GM19351 (cell line): ENCODE measurements around the gene MT3.
"Not testable (repeated sequence)": the region's sequence is repeated elsewhere in the genome, so short reads cannot be mapped to it uniquely, and the experiment has no call there.

Experiments
- ATAC-seq: cut with Tn5 transposase; IDR thresholded peaks from one replicate; pipeline ENCODE4 v1.9.1; 2021; ENCODE audit warnings: mild to moderate bottlenecking, moderate library complexity; ENCODE audit not compliant: unreplicated experiment

The MT3 gene

GRCh38 chr16:56577300-56577625, 12.1 kb upstream of the MT3 start:
- ATAC-seq = no peak

DNA sequence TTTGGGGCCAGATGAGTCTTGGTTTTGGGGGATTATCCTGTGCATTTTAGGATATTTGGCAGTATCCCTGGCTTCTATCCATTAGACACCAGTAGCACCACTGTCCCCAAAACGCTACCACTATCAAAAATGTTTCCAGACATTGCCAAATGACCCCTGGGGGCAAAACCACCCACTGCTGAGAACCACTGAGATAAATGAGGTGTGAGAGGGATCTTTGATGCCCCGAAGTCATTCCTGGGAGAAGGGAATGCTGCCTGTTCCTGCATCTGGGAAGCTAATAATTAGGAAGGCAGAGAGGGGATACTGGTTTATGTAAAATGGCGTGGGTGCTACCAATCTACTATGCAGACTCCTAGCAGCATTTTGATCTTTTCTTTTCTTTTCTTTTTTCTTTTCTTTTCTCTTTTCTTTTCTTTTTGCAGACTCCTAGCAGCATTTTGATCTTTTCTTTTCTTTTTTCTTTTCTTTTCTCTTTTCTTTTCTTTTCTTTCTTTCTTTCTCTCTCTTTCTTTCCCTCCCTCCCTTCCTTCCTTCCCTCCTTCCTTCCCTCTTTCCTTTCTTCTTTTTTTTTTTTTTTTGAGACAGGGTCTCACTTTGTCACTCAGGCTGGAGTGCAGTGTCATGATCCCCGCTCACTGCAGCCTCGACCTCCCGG, 8.8 kb upstream of the MT3 start:
- no peak for ATAC-seq

- not testable (repeated sequence) for ATAC-seq
These were observed 6.4 kb upstream of the MT3 start for GRCh38 chr16:56582911-56583310.

- ATAC-seq = no peak
These were observed 5.8 kb upstream of the MT3 start for GRCh38 chr16:56583351-56584168.

GRCh38 chr16:56584276-56584675, 5.1 kb upstream of the MT3 start:
- no peak for ATAC-seq

DNA sequence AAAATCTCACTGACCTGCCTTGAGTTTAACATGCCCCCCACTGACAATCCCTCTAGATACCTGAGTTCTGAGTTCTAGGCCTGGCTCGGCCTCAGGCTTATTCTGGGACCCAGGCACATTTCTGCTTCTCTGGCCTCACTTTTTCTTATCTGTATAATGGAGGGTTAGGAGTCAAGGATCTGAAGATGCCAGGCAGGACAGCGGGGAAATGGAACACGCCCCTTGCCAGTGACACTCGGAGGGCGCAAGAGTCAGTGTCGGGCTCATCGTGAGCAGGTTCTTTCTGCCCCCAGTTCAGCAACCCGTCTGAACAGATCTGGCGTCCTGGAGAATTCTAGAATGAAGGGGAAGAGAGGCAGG, 567 bp upstream of the MT3 start:
- ATAC-seq = no peak

DNA sequence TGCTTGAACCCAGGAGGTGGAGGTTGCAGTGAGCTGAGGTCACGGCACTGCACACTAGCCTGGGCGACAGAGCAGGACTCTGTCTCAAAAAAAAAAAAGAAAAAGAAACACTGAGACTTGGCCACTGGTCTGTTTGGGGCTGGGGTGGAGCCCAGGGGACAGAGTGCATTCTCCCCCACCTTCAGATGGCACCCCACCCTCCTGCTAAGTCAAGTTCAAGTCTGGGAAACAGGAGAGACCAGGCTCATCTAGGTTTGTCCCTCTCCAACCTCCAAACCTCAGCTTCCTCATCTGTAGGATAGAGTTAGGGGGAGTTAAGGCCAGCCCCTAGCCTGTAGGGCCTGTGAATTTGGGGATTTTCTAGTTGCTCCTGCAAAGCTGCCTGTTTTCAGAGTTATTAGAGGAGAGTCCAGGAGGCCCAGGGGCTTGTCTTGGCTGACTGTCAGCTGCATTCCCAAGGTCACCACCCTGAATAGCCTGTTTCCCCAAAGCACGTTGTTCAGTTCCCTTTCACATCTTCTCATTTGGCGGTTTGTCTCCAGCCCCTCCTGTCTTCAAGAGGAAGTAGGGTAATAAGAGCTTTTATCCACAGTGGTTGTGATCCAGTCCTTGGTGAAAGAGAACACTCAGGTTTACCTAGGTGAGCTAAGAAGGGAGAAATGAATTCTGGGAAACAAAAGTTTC, 2.2 kb downstream of the MT3 start:
- ATAC-seq = no peak

DNA sequence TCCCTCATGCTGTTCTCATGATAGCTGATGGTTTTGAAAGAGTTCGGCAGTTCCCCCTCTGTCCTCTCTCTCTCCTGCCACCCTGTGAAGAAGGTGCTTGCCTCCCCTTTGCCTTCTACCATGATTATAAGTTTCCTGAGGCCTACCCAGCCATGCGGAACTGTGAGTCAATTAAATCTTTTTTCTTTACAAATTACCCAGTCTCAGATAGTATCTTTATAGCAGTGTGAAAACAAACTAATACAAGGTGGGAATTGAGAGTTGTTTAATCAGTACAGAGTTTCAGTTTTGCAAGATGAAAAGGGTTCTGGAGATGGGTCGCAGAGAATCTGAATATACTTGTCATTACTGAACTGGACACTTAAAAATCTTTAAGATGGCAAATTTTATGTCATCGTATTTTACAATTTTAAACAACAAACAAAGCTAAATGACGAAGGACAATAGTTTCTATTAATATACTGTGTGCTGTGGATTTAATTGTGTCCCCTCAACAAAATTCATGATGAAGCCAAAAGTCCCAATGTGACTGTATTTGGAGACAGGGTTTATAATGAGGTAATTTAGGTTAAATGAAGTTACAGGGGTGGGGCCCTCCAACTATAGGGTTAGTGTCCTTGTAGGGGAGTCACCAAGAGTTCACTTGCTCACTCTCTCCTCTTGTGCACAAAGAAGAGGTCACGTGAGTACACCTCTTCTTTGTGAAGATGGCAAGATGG, 4.4 kb downstream of the MT3 start:
- ATAC-seq = no peak

- no peak for ATAC-seq
These were observed 4.9 kb downstream of the MT3 start for GRCh38 chr16:56594292-56594619.

GRCh38 chr16:56600398-56600999, 11.2 kb downstream of the MT3 start:
- ATAC-seq = no peak

GRCh38 chr16:56601325-56601724, 12.0 kb downstream of the MT3 start:
- ATAC-seq = no peak

DNA sequence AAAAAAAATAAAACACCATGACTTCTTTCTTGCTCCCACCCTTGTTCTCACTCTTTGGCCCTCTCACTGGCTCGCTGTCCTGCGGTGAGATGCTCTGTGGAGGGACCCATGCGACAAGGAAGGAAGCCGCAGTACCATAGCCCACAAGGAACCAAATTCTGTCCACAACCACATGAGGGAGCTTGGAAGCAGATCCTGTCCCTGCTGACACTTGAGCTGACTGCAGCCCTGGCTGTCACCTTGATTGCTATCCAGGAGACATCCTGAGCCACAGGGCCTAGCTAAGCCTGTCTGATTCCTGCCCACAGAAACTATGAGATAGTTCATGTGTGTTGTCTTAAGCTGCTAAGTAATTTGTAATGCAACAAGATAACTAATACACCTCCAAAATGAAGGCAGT, 14.3 kb downstream of the MT3 start:
- no peak for ATAC-seq

GRCh38 chr16:56604966-56605365, 15.6 kb downstream of the MT3 start:
- no peak for ATAC-seq

- ATAC-seq = no peak
These were observed 16.1 kb downstream of the MT3 start for GRCh38 chr16:56605475-56605874.

DNA sequence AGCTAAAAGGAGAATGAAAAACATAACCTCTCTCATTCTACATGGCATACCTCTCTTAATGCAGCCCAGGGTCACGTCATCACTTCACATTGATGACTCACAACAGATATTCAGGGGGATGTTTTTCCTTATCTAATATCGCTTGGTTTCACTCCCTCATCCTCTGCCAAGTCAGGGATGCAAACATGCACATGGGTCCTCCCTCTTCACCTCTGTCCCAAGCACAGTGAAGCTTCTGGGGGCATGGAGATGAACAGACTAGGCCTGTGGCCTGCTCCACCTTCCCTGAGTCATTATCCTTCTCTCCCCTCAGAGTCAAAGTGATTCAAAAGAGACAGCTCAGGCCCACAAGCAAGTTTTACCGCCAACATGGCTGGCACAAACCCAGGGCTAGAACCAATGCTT, 16.7 kb downstream of the MT3 start:
- no peak for ATAC-seq

GRCh38 chr16:56606476-56607108, 17.3 kb downstream of the MT3 start:
- no peak for ATAC-seq

- ATAC-seq = no peak
These were observed 17.8 kb downstream of the MT3 start for GRCh38 chr16:56607109-56607618.

DNA sequence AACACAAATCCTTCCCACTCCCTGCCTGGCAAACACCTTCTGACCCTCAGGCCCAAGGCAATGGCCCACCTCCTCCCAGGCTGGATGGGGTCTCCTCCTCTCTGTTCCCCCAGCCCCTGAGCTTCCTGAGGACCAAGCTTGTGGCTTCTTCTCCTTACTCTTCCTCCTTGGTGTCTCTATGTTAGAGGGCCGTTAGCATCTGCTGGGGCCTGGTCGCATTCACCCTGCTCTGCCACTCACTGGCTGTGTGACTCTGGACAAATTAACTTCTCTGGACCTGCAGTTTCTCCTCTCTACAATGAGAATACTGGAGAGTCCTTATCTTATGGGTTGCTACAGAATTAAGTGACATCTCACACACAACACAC, 18.3 kb downstream of the MT3 start:
- no peak for ATAC-seq

GRCh38 chr16:56608043-56608875, 18.9 kb downstream of the MT3 start, which contains the start of gene MT2A:
TSS of gene MT2A (plus strand) at chr16:56608584. CDS start at chr16:56608656, 72 bp downstream.
- peak; percentile 91 for ATAC-seq
